Measurements from ENCODE around the gene SRSF9.

SRSF9 gene

DNA sequence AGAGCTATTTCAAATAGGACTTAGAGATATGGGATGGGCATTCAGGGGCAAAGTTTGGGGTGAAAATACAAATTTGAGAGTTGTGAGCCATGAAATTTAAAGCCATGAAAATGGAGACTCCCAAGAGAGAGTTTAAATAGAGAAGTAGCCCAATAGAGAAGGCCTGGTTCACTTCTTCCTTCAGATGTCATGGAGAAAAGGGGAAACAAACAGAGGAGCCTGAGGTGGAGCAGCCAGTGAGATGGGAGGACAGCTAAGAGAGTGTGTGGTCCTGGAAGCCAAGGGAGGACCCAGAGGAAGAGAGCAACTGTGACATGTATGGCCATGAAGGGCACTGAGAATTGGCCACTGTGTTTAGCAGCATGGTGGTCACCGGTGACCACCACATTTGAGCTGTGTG is 14.1 kb upstream of the SRSF9 start:
- no peak for DNase-seq (ENCODE audit: insufficient read length, low spot score)
- FAIRE-seq: no peak

DNA sequence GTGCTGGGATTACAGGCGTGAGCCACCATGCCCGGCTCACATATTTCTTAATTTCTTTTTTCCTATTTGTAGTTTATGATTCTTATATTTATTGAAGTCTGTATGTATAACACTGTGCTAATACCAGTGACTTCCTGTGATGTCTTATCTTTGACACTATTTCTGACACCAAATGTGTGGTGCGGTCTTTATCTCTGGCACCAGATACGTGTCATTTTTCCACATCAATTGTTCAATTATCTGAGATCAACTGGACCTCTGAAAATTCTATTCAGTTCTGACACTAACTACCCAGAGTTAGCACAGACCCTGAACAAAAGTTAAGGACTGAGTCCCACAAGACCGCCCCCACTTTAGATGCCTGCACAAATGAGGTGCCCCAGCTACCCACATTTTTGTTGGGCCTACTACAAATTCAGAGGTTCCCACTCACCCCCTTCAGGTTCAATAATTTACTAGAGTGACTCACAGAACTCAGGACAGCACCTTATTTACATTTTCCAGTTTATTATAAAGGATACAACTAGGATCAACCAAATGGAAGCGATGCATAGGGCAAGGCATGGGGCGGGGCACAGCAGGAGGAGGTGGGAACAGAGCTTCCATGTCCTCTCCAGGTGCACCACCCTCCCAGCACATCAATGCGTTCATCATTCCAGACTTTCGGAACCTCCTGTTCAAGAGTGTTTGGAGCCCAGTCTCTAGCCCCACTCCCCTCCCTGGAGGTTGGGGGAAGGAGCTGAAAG is 11.6 kb upstream of the SRSF9 start:
- FAIRE-seq (no peak), DNase-seq (ENCODE audit: insufficient read length, low spot score) (no peak)

DNA sequence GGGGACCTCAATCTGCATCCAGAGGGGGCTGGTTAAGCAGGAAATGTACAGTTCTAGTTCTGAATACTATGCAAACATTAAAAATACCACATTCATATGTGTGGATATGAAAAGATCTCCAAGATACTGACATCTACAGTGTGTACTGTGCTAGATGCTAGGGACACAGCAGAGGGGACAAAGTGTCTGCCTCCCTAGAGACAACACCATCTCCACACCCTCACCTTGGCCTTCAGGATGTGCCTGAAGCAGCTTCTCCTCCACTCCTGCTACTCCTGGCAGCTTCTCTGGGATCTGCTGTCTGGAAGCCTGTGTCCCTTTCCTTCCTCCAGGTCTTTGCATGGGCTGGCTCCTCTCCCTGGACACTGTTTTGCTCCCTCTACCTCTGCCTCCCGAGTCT is 10.7 kb upstream of the SRSF9 start:
- no peak for FAIRE-seq
- no peak for DNase-seq (ENCODE audit: insufficient read length, low spot score)

DNA sequence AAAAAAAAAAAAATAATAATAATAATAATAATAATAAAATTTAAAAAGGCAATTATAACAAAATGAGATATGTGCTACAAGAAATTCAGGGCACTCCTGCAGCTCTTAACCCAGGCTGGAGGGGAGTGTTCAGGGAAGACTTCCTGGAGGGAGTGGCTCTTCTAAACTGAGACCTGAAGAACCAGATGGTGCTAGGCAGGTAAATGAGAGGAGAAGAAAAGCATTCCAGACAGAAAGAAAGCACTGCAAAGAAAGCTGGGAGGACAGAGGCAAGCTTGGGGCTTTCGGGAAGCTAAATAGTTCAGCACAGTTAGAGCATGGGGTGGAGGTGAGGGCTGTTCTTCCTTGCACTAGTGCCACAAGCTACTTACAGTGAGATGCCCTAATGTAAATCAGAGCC is 9.9 kb upstream of the SRSF9 start:
- FAIRE-seq: no peak

DNA sequence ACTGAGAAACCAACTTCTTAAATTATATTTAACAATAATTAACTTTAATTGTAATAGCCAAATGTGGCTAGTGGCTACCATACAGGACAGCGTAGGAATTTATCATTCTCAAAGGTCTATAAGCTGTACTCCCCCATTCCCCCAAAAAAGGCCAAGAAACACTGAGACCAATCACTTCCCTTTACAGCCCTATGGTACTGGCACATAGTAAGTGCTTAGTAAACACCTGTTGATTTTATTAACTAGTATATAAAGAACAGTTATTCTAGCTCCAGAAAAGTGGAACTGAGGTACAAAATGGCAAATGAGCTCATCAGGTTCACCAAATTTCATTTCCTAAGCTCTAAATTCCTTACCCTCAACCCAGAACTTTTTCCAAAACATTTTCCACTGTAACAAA is 6.1 kb upstream of the SRSF9 start:
- no peak for FAIRE-seq
- DNase-seq (ENCODE audit: insufficient read length, low spot score): no peak

More for the DNA sequence above, 9.9 kb upstream of the SRSF9 start:
- no peak for DNase-seq (ENCODE audit: insufficient read length, low spot score)

DNA sequence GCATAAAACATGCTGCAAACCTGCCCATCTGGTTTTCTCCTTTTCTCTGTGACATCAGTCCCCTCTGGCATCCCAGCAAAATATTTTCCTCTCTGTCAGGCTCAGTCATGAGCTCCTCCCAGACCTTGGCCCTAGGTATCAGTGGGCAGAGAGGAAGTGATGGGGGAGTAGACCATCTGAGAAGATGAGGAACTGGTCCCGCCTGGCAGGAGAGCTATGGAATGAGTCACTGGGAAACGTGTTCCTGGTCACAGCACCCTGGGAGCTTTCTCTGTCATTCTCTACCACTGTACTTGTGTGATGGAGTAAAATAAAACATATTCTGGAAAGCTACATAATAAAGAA is 5.0 kb upstream of the SRSF9 start:
- DNase-seq (ENCODE audit: insufficient read length, low spot score) (peak; percentile 90), FAIRE-seq (no peak)

DNA sequence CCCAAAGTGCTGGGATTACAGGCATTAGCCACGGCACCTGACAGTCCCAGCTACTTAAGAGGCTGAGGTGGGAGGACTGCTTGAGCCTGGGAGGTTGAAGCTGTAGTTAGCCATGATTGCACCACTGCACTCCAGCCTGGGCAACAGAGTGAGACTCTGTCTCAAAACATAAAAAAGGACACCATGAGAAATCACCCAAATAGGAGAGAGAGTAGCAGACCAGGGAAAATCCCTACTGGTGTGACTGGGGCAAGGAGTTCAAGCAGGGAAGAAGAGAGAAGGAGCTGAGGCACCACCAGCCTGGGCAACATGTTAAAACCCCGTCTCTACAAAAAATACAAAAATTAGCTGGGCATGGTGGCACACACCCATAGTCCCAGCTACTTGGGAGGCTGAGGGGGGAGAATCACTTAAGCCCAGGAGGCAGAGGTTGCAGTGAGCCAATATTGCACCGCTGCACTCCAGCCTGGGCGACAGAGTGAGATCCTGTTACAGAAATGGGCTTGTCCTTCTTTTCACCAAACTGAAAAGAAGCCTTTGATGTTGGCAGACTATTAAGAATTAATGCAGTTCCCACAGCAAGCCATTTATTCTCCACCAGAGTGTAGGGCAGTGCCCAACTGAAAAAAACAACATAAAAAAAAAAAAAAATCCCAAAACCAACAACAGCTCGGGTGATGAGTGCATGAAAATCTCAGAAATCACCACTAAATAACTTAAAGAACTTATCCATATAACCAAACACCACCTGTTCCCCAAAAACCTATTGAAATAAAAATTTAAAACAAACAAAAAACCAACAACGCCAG is 4.5 kb upstream of the SRSF9 start:
- FAIRE-seq: no peak
- DNase-seq (ENCODE audit: insufficient read length, low spot score): no peak

DNA sequence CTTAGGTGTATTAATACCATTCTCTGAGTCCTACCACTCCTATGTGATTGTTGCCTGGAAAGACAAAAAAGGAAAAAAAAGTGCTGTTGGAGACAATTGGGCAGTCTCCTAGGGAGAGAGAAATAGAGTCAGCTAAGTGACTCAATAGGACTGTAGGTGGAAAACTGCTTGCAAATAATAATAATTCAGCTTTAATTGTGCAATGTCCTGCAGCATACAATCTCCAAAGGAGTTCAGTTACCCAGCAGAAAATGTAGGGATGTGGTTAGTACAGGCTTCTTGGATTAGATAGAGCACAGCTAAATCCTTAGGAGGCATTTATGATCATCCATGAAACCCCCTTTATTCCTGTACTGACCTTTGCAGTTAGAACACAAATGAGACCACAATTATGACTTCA is 3.0 kb upstream of the SRSF9 start:
- no peak for FAIRE-seq
- DNase-seq (ENCODE audit: insufficient read length, low spot score): no peak

DNA sequence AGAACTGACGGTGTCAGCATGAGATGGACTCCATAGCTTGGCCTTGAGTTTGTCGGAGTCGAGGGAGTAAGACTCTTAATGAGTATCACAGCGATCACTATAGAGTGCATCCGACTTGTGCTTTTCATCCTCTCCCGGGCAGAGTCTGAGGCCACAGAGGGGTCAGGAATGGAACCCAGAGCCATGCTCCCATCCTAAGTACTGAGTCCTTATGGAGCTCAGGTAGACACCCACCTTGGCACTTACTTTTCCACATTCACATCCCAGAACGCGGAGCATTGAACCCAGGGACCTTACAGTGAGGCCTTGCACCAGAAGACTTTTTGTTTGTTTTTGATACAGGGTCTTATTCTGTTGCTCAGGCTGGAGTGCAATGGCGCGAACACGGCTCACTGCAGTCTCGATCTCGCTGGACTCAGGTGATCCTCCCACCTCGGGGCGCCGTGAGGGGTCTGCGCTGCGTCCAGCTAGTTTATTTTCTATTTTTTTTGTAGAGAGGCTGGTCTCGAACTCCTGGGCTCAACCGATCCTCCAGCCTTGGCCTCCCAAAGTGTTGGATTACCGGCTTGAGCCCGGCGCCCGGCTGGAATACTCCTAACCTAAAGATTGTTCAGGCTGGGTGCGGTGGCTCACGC is 719 bp upstream of the SRSF9 start:
- no peak for FAIRE-seq
- no peak for DNase-seq (ENCODE audit: insufficient read length, low spot score)

DNA sequence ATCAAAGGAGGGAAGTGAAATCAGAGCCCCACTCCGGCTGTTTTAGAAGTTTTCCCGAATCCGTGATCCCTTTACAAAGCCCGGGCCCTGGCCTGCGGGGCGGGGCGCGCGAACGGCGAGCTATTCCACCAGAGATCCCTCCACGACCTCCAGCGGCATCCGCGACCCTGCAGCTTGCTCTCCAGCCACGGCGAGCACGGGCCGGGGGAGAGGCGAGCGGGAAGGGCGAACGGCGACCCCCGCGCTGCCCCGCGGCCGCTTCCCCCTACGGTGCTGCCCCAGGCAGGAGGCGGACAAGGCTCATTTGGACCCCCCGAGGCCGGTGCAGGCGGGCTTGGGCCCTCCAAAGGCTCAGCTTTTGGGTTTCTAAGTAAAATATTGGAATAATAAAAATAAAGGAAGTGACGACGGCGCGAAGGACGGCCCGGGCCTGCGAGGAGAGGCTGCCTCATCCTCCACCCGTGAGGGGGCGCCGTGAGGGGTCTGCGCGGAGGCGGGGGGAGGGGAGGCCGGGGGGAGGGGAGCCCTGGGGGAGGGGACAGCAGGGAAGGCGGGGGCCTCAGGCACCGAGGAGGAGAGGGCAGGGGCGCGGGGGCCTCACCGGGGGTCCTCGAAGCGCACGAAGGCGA is 613 bp downstream of the SRSF9 start:
- FAIRE-seq: no peak
- peak; percentile 27 for DNase-seq (ENCODE audit: insufficient read length, low spot score)

DNA sequence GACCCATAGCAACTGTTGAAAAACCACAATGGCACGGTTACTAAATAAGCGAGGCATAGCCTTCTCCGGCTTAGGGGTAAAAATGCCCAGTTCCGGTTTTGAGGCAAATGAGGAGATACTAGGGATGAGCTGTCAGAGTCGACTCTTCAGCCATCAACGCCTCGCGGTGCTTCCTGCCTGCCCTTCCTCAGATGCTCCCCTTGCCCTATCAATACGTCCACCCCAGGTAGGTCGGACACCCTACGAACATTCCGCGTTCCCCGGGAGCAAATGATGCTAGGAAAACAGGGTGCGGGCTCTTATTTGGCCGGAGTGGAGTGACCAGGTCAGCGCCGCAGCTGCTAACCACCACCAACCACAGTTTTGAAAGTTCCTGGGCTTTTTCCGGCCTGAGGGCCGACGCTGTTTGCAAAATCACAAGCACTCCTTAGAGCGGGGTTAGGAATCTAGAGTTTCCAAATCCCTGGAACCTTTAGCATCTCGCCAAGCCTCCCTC is 1.2 kb downstream of the SRSF9 start:
- FAIRE-seq: no peak
- peak; percentile 31 for DNase-seq (ENCODE audit: insufficient read length, low spot score)

DNA sequence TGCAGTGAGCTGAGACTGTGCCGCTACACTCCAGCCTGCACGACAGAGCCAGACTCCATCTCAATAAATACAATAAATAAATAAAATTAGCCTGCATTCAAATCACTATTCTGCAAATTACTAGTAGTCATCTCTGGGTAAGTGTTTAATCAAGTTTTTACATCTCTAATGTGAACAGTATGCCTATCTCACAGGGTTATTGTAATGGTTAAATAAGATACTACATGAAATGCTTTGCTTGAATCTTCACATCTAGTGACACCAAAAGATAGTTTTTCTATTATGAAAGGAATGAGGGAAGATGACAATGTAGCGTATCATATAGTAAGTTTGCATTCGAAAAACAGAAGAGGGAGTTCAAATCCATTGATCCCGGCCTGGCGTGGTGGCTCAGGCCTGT is 2.1 kb downstream of the SRSF9 start:
- FAIRE-seq (no peak), DNase-seq (ENCODE audit: insufficient read length, low spot score) (no peak)

DNA sequence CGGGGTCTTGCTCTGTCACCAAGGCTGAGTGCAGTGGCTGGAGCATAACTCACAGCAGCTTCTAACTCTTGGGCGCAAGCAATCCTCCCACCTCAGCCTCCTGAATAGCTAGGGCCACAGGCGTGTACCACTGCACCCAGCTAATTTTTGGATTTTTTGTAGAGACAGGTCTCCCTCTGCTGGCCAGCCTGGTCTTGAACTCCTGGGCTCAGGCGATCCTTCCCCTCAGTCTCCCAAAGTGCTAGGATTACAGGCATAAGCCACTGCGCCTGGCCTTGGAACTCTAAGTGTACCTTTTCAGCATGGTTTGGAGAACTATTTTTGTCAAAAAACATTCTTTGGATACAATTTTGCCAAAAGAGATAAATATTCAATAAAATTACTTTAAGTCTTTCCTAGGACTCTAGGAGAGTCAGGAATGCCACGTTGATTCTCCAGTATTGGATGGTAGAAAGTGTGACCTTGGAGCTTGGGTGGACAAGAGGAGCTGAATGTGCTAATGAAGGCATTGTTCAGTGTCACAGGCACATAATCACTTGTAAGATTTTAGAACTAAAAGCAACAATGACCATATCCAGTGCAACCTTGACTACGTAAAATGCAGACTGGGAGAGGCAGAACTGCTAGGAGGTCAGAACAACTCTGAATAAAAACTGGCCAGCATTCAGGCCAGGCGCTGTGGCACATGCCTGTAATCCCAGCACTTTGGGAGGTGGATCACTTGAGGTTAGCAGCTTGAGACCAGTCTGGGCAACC is 2.8 kb downstream of the SRSF9 start:
- no peak for DNase-seq (ENCODE audit: insufficient read length, low spot score)
- FAIRE-seq: no peak

DNA sequence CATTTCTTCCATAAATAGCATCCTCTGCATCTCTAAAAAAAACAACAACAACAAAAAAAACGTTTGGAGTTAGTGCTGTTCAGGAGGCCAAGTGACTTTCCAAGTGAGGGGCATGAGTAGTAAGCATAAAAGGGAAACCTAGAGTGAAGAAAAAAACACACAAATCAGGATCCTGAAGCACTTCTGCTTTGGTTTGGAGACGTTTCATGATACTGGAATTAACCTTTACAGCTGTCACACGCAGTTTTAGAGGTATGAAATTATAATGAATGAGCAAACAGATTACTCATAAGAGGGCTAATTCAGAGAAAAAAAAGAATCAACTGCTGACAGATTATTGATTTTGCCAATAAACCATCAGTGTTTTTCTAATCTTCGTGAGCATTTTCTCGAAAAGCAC is 3.8 kb downstream of the SRSF9 start:
- no peak for DNase-seq (ENCODE audit: insufficient read length, low spot score)

DNA sequence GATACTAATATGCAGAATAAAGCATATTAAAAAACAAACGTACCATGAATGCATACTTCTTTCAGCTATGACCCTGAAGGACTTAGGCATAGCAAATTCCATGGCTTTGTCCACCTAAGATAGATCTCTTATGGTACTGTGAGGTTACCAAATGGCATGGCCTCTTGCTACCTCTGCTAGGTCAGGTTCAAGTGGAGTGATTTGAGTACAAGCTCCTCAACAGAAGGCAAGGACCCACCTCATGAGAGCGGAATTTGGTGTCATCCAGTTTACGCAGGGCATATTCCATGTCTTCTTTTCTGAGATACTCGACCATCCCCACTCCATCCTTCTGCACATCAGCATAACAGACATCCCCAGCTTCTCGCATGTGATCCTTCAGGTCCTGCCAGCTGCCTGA is 5.8 kb downstream of the SRSF9 start:
- no peak for DNase-seq (ENCODE audit: insufficient read length, low spot score)
- FAIRE-seq: no peak

More for the DNA sequence above, 3.8 kb downstream of the SRSF9 start:
- FAIRE-seq: no peak

DNA sequence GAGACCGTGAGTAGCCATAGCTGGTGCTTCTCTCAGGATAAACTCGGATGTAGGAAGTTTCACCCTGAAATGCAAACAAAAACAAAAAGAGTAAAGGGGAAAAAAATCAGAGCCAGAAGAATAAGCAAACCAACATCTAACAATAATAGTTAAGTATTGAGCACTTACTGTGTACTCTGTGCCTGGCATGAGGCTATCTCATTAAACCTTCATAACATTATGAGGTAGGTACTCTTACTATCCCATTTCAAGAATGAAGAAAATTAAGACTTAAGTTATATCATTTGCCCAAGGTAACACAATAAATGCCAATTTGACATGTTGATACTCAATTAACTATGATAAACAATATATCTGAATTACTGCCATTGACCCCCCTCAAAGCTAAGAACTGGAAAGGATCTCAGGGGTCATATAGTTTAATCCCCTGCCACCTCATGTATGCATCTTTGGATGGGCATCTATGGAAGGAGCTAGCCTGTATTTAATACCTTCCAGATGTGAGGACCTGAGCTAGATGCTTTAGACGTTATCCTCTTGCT is 7.4 kb downstream of the SRSF9 start:
- FAIRE-seq (no peak), DNase-seq (ENCODE audit: insufficient read length, low spot score) (no peak)

DNA sequence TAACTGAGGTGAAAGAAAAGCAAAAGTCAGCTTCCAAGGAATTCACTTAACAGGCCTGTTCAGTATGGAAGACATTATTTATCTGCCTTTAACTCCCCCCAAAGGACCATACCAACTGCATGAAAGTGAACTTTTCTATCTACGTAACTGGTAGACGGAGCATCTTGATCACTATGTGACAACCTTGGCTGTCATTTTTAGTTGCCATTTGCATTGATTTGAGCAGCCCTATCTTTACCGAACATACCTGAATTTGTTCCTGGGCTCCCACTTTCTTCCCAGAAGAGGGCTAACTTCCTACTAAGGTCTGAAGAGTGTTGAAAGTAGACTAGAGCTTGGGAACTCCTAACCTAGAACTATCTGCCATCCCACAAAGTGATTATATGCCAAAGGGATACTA is 9.4 kb downstream of the SRSF9 start:
- DNase-seq (ENCODE audit: insufficient read length, low spot score) (no peak), FAIRE-seq (no peak)

DNA sequence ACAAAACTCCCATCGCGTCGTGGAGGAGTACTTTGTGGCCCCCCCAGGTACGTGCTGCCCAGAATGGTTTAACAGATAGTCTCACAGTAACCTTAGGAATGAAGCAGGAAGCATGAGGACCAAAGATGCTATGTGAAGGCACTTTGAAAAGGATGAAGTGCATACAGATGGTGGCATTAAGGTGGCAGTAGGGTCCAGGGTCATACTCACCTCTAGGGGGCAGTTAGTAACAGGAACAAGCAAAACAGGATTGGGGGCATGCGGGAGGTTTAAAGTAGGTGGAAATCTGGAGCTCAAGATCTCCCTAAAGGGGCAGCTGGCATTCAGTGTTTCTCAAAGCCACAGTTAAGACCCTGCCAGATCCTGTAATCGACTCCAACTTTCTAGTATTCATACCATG is 12.4 kb downstream of the SRSF9 start:
- FAIRE-seq: no peak
- no peak for DNase-seq (ENCODE audit: insufficient read length, low spot score)

DNA sequence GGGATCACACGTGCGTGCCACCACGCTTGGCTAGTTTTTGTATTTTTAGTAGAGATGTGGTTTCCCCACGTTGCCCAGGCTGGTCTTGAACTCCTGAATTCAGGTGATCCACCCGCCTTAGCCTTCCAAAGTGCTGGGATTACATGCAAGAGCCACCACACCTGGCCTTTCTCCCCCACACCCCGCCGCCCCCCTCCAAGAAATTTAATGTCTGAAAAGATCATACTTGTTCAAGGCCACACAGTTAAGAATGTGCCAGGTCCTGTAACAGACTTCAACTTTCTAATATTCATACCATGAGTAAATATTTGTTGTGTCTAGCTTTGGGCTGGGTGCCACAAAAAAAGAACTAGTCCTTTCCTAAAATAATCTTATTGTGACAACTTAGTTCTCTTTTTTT is 14.2 kb downstream of the SRSF9 start:
- DNase-seq (ENCODE audit: insufficient read length, low spot score): no peak

DNA sequence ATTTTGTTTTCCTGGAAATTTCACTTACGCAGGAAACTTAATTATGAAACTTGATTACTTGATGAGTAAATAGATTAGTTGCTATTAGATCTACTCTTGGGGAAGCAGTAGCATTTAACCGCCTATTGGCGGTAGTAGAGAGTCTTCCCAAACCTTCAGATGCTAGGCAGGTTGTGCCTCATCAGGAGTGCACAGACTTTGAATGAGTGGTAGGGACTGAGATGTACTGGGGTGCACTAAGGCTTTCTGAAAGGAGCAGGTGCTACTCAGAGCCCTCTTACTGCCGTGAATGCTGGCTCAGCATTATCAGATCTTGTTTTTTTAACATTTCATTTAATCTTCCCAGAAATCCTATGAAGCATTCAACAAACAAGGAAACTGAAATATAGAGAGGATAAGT is 15.6 kb downstream of the SRSF9 start:
- no peak for DNase-seq (ENCODE audit: insufficient read length, low spot score)
- no peak for FAIRE-seq

More for the DNA sequence above, 14.2 kb downstream of the SRSF9 start:
- FAIRE-seq: no peak
